Measurements from ENCODE around the gene TMEM107.

TMEM107 gene

DNA sequence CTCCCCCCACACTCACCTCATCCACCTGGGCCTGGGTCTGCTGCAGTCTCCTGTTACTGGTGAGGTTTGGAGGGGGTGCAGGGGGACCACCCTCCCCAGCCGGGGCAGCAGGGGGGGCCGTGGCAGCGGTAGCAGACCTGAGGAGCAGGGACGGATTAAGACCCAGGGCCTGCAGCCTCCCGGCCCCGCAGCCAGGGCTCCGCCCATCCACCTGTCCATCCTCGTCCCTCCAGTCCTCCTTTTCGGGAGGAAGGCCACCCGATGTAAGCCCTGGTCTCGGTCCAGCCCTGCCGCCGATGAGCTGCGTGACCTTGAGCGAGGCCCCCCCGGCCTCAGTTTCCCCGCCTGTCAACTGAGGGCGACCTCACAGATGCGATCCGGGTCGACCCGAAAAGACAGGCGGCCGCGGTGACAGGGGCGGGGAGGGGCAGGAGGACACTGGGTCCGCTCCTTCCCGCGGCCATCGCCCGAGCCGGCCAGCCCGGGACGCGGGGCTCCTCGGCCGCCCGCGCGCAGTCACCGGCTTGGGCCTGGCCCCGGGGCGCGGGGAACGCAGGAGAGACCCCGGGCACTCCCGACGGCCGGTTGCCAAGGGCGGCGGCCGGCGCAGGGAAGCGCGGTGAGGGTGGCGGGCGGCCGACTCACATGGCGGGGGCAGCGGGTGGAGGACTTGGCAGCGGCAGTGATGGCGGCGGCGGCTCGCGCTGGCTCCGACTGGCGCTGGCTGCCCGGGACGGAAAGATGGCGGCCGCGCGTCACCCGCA lies 13.8 kb downstream of the TMEM107 start, which contains the start of gene VAMP2:
TSS of gene VAMP2 (minus strand) at position 716 of the 764 bp plus-strand sequence. CDS start at position 647, 69 bp downstream.
- DNase-seq (ENCODE audit: low read depth) = peak; percentile 66

DNA sequence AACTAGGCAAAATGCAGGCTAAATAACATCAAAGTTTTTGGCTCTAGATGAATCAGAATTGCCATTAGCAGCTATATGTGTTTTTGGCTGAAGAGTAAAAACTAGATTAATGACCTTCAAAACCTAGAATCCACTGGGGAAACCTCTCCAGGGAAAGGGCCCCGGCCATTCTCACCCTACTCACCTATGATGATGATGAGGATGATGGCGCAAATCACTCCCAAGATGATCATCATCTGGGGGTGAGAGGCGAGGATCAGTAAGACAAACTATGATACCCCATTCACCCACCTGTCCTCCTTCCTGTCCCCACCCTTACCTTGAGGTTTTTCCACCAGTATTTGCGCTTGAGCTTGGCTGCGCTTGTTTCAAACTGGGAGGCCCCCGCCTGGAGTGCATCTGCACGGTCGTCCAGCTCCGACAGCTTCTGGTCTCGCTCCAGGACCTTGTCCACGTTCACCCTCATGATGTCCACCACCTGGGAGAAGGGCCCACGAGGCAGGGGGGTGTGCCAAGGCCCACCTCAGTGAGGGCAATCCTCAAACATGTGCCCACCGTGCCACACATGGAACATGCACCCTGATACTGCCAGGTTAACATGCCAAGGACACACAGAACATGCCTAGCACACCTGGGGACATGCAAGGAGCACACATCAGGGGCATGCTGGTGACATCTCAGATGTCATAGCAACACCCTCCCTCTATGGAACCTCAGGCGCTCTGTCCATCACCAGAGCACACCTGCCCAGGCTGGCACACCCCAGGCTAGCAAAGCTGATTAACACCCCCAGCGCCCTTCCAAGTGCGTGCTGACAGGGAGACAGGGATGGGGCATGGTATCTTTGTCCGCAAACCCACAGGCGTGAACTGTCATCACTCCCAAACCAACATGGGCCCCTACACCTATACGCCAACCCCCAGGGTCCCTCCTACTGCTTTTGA lies 14.6 kb downstream of the TMEM107 start:
- no peak for DNase-seq (ENCODE audit: low read depth)

DNA sequence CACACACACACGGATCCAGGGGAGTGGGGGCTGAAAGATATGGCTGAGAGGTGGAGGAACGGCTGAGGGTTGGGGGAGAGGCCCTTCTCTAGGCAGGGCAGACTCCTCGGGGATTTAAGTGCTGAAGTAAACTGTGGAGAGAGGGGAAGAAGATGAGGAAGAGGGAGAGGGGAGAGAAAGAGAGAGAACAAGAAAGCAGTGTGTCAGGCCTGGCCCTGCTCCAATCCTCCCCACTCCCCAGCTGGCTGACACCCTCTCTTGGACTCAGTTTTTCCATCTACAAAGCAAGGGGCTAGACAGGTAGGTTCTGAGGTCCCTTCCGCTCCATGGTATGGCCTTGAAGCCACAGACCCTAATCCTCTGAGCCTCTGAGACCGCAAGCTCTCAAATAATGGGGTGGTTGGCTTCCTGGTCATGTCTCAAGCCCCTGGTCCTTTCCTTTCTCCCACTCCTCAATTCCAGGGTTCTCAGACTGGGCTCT lies 15.4 kb downstream of the TMEM107 start:
- DNase-seq (ENCODE audit: low read depth) = no peak

DNA sequence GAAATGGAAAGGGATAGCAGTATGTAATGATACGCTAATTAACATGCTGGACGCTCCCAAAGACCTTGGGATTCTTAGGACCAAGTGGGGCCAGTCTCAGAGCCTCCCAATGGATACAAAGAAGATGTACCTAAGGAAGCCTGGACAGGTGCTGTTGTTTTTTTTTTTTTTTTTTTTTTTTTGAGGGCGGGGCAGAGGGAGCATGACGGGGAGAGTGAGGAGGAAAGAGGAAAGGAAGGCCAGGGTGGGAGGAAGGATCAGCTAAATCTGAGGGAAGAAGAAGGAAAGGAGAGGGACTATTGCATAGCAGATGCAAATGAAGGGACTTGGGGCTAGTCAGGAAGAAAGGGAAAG lies 16.0 kb downstream of the TMEM107 start:
- DNase-seq (ENCODE audit: low read depth) = no peak

DNA sequence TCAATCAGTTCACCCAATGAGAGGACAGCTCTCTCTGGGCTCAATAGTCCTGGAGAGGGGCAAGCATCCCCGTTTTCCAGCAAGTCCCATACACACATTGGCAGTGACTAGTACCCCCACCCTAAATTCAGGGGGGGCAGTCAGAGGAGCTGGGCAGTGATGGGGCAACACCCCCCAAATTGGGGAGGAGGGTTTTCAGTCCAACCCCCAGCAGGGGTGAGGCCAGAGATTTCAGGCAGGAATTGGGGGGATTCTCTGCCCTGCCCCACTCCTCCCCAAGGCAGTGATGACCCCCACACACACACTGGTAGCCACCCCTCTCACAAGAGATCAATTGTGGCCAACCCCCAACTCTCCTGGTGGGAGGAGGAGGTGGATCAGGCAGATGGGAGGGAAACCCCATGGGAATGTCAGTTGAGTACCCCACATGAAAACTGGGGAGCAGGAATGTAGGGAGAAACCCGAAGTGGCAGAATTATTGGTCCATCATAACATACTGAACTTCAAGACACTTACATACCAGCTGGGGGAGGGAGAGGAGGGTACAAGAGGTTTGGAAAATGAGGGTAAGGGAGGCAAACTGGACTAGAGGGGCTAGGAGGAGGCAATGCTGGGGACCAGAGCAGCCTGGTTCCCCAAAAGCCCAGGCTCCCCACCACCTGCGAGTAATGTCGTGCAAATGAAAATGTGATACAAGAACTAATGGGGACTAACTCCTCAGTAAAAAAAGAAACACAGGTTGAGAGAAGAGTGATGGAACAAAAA lies 16.5 kb downstream of the TMEM107 start:
- DNase-seq (ENCODE audit: low read depth) = no peak

DNA sequence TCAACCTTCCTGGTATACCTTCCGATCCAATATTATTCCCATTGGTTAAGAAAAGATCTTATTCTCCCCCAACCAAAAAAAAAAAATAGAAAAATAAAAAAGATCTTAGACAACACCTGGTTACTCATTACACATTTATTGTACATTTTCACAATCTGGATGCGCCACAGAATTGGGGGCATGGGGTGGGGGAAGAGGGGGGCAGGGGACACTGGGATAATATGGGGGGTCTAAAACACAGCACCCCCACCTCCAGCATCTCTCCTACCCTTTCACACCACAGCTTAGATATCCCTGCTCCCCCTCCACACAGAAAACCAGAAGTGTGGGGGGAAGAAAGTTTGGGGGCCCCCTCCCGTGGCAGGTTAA lies 17.2 kb downstream of the TMEM107 start:
- DNase-seq (ENCODE audit: low read depth) = no peak

DNA sequence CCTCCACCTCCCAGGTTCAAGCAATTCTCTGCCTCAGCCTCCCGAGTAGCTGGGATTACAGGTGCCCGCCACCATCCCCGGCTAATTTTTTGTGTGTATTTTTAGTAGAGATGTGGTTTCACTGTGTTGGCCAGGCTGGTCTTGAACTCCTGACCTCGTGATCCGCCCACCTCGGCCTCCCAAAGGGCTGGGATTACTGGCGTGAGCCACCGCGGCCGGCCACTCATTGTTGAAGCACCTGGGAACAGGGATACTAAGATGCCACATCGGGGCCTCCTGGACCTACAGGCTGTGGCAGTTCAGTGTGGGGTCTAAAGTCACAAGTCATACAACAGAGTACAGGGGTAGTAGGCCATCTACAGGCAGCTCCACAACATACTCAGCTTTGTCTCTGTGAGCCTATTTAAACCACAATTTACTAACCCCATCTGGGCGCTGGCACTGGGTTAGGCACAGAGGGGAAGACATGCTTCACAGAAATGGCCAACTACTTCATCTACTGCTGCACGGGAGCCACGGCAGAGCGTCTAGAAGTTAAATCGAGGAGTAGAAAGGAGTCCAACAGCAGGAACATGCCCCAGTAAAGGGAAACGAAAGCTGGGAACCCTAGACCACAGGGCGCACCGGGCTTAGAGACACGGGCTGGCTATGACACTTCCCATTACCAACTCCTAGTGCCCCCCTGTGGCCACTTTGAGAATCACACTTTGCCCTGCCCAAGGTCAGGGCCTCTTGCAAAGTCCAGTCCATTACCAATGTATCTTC lies 17.7 kb downstream of the TMEM107 start:
- peak; percentile 86 for DNase-seq (ENCODE audit: low read depth)

DNA sequence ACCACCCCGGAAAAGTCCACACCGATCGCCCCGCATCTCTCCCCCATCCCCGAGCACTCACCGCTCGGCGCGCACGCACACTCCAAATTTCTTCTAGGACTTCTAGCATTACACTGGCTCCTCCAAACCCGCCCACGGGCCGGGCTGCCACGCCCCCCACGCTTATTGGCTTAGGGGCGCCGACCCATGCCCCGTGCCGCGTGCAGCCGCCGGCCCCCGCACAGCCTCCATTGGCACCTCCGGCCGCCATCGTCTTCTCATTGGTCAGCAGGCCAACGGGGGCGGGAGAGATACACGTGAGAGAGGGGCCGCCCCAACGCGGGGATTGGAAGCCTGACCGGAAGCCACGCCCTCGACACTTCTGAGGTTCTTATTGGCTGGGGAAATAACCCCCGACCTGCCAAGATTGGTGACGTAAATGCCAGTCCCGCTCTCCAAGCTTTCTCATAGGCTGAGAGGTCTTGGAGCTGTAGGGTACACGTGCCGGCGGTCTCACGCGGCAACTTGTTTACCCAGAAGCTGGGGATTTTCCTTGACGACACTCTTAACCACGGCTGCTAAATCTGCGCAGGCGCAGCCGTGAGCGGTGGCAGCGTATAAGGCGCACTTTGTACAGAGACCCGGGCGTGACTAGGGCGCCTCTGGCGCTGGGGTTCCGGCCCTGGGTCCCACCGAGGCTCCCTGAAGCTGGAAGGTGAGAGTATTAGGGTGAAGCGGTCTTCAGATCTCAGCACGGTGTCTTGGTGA lies 19.8 kb downstream of the TMEM107 start:
- DNase-seq (ENCODE audit: low read depth) = peak; percentile 100

DNA sequence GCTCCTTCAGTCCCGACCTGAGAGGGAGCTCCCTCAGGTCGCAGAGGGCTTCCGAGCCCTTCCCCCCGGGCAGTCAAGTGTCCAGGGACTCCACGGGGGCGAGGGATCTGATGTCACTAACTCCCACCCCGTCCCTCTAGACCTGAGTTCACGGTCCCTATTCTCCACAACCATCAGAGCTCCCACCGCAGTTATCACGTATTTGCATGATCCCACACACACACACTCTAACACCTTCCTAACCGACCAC lies 20.3 kb downstream of the TMEM107 start:
- no peak for DNase-seq (ENCODE audit: low read depth)

DNA sequence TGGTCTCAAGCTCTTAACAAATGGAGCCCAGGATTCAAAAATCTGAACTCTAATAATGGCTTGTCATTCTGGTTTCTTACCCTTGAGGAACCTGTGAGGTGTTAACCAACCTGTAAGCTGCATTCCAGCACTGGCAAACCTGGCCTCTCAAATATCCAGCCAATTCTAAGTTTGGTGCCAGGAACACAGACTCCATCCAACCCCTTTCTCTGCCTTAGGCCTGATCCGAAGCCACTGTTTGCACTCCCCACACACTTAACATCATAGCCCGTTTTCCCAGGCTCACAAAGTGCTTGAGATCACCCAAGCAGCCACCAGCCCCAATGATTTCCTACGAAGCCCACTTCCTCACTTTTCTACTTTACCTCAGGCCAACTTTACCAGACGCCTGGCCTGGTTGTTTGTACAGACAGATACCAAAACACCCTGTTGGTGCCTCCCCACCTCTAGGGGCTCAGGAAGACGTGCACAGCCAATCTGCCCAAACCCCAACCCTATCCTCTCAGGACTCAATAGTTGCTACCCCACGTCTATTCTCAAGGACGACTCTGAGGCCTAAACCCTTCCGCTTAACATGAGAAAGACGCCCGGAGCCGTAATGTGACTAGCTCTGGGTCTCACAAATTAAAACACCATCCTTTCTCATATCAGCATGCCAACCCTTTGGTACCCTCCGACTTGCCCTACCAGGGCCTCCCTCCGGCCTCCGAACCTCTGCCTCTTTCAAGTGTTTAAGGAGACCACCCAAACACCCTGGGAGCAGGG lies 20.8 kb downstream of the TMEM107 start:
- peak; percentile 38 for DNase-seq (ENCODE audit: low read depth)

DNA sequence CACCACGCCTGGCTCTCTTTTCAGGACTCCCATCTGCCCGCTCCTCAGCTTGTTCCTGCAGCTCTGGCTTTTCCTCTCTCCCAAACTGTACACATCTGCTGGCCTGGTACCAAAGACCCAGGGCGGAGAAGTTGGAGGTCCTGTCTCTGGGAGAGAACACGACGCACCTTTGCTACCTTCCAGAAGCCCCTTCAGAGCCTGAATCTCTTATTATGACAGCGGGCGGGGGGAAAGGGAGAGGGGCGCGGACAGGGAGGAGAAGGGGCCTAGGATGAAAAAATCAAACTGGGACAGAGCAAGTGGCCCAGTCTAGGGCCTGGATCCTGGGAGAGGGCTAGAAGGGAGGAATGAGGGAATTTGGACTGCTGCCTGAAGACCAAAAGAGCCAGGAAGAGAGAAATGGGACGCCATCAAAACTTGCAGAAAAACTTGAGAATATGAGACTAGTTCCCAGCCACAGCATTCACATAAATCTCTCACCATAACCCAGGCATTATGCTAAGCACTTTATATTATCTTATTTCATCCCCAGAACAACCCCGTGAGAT lies 21.5 kb downstream of the TMEM107 start:
- no peak for DNase-seq (ENCODE audit: low read depth)

DNA sequence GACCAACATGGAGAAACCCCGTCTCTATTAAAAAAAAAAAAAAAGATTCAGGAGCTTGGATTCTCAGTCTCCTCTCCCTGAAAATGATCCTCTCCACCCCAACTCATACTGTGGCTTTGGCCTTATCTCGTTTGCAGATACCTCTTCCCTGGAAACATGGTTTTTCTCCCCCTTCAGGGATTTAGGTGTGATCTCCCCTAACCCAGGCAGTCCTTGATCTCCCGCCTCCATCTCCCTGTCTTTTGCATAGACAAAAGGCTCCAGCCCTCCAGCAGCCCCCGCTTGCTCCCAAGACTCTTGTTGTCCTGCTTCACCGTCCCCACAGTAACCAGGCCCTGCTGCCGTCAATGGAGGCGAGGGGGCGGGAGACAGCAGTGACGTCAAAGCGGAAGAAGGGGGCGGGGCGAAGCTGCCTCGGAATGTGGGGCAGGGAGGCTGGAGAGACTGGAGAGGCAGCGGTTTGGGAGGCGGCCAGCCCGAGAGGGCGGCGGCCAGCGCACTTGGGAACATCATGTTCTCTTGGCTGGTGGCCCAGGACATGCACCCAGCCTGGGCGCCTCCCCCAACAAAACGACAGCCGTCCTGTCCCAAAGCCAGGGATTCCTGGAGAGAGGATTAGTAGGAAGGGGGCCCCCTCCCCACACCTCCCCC lies 22.1 kb downstream of the TMEM107 start:
- peak; percentile 99 for DNase-seq (ENCODE audit: low read depth)

DNA sequence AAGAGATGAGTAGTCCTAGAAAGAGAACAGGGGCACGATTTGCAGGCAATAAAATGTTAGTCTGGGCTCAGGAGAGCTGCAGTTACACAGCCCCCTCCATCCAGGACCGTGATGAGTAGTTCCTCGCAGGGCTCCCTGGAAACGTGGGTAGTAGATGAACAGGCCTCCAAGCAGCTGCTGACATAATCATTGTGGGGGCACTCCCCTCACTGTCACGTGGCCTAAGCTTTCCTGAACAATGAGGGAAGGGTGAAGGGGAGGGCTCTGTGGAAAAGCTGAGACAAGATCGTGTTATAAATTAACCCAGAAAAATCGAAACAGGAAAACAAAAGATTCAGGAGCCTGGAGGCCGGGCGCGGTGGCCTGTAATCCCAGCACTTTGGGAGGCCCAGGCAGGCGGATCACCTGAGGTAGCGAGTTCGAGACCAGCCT lies 22.6 kb downstream of the TMEM107 start:
- peak; percentile 99 for DNase-seq (ENCODE audit: low read depth)

DNA sequence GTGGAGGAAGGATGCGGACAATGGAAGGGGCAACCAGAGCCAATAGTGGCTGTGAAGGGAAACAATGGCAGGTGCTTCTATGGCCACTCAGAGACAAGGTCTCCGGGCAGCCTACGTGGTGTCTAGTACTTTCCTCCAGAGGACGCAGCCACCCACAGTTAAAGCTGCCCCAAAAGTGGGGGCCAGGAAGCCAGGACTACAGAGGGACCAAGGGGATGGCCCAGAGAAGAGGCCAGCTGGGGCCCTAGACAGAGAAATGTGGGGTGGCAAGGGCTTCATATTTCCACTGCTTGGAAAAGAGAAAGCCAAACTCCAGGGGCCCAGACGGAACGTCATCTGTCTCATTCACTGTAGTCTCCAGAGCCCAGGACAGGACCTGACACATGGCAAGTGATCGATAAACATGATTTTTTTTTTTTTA lies 23.1 kb downstream of the TMEM107 start:
- no peak for DNase-seq (ENCODE audit: low read depth)

DNA sequence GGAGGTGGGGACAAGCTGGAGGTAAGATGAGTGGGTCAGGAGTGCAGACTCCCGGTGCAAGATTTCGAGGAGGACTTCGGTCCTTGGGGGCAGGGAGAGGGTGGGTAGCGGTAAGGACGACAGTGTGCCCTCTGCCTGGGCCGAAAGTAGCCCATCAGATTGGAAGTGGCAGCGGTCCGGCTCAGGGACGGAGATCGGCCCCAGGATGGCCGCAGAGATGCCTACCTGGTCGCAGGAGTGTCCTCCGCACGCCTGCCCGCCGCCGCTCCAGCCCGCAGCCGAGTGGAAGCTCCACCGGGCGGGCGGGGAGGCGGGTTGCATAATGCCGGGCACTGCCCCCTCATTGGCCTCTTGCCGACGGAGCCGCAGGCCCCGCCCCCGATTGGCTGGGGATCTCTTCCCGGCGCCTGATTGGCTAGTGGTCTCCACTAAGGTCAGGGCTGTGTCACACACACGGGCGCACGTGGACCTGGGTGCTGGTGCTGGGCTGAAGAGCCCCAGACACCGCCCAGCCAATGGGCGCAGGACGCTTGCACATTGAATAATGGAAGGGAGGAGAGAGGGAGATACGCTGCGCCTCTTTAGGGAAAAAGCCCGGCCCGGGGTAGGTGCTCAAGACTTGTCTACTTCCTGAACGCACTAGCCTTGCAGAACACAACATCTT lies 23.9 kb downstream of the TMEM107 start, which contains the start of gene PER1:
TSS of gene PER1 (minus strand) at position 293 of the 664 bp plus-strand sequence. CDS start 1,698 bp downstream, outside the sequence.
- DNase-seq (ENCODE audit: low read depth) = peak; percentile 97

DNA sequence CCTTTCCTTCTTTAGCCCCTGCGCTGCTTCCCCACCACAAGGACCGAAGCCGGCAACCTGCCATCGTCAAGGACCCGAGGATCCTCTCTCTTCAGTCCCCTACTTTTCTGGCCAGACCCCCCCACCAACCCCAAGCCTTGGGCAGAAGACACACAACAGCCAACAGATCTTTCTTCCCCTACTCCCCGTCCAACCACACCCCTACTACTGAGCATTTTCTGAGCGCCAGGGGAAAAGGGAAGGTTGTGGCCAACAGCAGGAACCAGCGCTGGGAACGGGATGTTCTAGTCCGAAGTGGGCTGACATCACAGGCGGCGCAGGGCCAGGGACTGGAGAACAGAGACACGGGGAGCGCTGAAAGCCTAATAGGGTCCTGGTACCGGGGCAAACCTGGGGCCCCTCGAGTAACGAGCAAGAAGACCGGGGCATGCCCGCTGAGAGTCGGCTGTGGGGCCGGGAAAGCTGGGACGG lies 24.5 kb downstream of the TMEM107 start:
- DNase-seq (ENCODE audit: low read depth) = peak; percentile 85

DNA sequence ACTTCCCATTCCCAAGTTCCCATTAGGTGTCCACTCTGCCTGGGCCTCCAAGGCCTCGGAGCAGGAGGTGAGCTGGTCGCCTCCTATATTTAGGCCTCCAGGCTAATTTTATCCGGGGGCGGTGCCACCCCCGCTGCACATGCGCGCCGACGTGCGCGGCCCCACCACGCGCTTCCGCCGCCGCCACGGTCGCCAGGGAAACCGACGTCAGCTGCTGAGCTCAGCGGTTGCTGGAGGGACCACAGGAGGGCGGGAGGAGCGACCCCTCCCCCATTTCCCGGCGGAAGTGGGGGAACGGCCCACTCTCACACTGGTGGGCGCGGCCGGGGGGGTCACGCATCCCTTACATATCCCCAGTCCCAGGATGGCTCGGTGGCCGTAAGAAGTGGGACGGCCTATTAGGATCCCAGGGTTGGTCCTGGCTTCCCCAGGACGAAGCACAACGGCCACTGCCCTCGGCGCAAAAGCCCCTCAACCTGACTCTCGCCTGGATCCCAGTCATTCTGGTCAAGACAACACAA lies 25.0 kb downstream of the TMEM107 start:
- peak; percentile 93 for DNase-seq (ENCODE audit: low read depth)
